SKM-1 (cell line): ENCODE data around the gene PHF2.

Experiments
- DNase-seq: peaks from one replicate; lab custom pipeline; 2025; ENCODE audit not compliant: unreplicated experiment; lab: John Stamatoyannopoulos, UW

PHF2 gene

GRCh38 chr9:93576258-93577077 lies at the start of gene PHF2:
TSS of gene PHF2 (plus strand) at chr9:93576584. CDS start at chr9:93576774, 190 bp downstream.
- no peak for DNase-seq

- DNase-seq, result no peak
These were observed 45.0 kb upstream of the PHF2 start for GRCh38 chr9:93531374-93531773.

- no peak for DNase-seq
These were observed 44.2 kb upstream of the PHF2 start for GRCh38 chr9:93532141-93532540.

- DNase-seq, result no peak
These were observed 42.5 kb upstream of the PHF2 start for GRCh38 chr9:93533863-93534262.

GRCh38 chr9:93536167-93536566 lies 40.2 kb upstream of the PHF2 start:
- no peak for DNase-seq

GRCh38 chr9:93536874-93537273 lies 39.5 kb upstream of the PHF2 start:
- no peak for DNase-seq

- DNase-seq, result no peak
These were observed 36.1 kb upstream of the PHF2 start for GRCh38 chr9:93540305-93540704.

- no peak for DNase-seq
These were observed 35.4 kb upstream of the PHF2 start for GRCh38 chr9:93541005-93541404.

- DNase-seq, result no peak
These were observed 34.6 kb upstream of the PHF2 start for GRCh38 chr9:93541581-93542349.

- no peak for DNase-seq
These were observed 33.3 kb upstream of the PHF2 start for GRCh38 chr9:93543117-93543516.

GRCh38 chr9:93546356-93546755 lies 30.0 kb upstream of the PHF2 start:
- no peak for DNase-seq

- DNase-seq, result no peak
These were observed 26.8 kb upstream of the PHF2 start for GRCh38 chr9:93549611-93550010.

- no peak for DNase-seq
These were observed 23.5 kb upstream of the PHF2 start for GRCh38 chr9:93552923-93553322.

- DNase-seq, result no peak
These were observed 21.0 kb upstream of the PHF2 start for GRCh38 chr9:93555370-93555769.

GRCh38 chr9:93557366-93558137 lies 18.8 kb upstream of the PHF2 start:
- no peak for DNase-seq

- no peak for DNase-seq
These were observed 17.9 kb upstream of the PHF2 start for GRCh38 chr9:93558503-93558902.

- no peak for DNase-seq
These were observed 15.4 kb upstream of the PHF2 start for GRCh38 chr9:93560991-93561390.

- DNase-seq, result no peak
These were observed 14.2 kb upstream of the PHF2 start for GRCh38 chr9:93562157-93562556.

- DNase-seq, result no peak
These were observed 11.3 kb upstream of the PHF2 start for GRCh38 chr9:93565089-93565488.

GRCh38 chr9:93566408-93567270 lies 9.7 kb upstream of the PHF2 start:
- DNase-seq, result peak; percentile 83
